H9 (cell line): ENCODE measurements around the gene GPC6. TPM values are rescaled to one million over a fixed set of nuclear protein-coding genes. Genes with fewer than 3 reads are reported as not detected.
"Not testable (repeated sequence)": the region's sequence is repeated elsewhere in the genome, so short reads cannot be mapped to it uniquely, and the experiment has no call there.

Experiments used
- DNase-seq: peaks from one replicate; pipeline ENCODE4 v3.0.0-alpha.2; 2017
- H2AFZ ChIP-seq: one replicate; pipeline ENCODE4 v1.6.1; 2013; ENCODE audit warnings: mild to moderate bottlenecking, low read length, control low read depth, moderate library complexity
- H2AK5ac ChIP-seq: 2 replicates; pipeline ENCODE4 v1.6.1; 2013; ENCODE audit warnings: low read length, control low read depth, mixed read lengths; ENCODE audit not compliant: insufficient read length
- H2BK120ac ChIP-seq: one replicate; pipeline ENCODE4 v1.6.1; 2013; ENCODE audit warnings: low read depth, mild to moderate bottlenecking, low read length, control low read depth, inconsistent platforms; ENCODE audit not compliant: poor library complexity, severe bottlenecking
- H2BK12ac ChIP-seq: 2 replicates; pipeline ENCODE4 v1.6.1; 2013; ENCODE audit warnings: low read length, control low read depth, mixed read lengths, low read depth; ENCODE audit not compliant: insufficient read length
- H2BK15ac ChIP-seq: 2 replicates; pipeline ENCODE4 v1.6.1; 2013; ENCODE audit warnings: low read depth, low read length, control low read depth
- H2BK20ac ChIP-seq: one replicate; pipeline ENCODE4 v1.6.1; 2013; ENCODE audit warnings: low read depth, mild to moderate bottlenecking, low read length, control low read depth, inconsistent platforms; ENCODE audit not compliant: poor library complexity, severe bottlenecking
- H2BK5ac ChIP-seq: 2 replicates; pipeline ENCODE4 v1.6.1; 2013; ENCODE audit warnings: low read length, control low read depth, mixed read lengths; ENCODE audit not compliant: insufficient read length
- H3K14ac ChIP-seq: 2 replicates; pipeline ENCODE4 v1.6.1; 2013; ENCODE audit warnings: low read length, control low read depth; ENCODE audit not compliant: insufficient read depth
- H3K18ac ChIP-seq: 2 replicates; pipeline ENCODE4 v1.6.1; 2013; ENCODE audit warnings: low read depth, mild to moderate bottlenecking, mixed read lengths, low read length, control low read depth; ENCODE audit not compliant: insufficient read length
- H3K23ac ChIP-seq: 2 replicates; pipeline ENCODE4 v1.6.1; 2013; ENCODE audit warnings: low read length, control low read depth, mixed read lengths, low read depth; ENCODE audit not compliant: insufficient read length
- H3K23me2 ChIP-seq: 2 replicates; pipeline ENCODE4 v1.6.1; 2013; ENCODE audit warnings: low read depth, mild to moderate bottlenecking, mixed read lengths, low read length, control low read depth; ENCODE audit not compliant: insufficient read length, poor library complexity, severe bottlenecking
- H3K27ac ChIP-seq: 2 replicates; pipeline ENCODE4 v1.5.1; 2013; ENCODE audit warnings: low read length, control low read depth, mixed read lengths, low read depth; ENCODE audit not compliant: insufficient read length
- H3K27me3 ChIP-seq: 2 replicates; pipeline ENCODE4 v1.6.1; 2013; ENCODE audit warnings: low read length, control low read depth, inconsistent platforms; ENCODE audit not compliant: insufficient read depth
- H3K4ac ChIP-seq: 2 replicates; pipeline ENCODE4 v1.6.1; 2013; ENCODE audit warnings: low read depth, mild to moderate bottlenecking, control low read depth, inconsistent platforms, low read length, moderate library complexity
- H3K4me1 ChIP-seq: 2 replicates; pipeline ENCODE4 v1.6.1; 2013; ENCODE audit warnings: low read length, control low read depth, inconsistent platforms; ENCODE audit not compliant: insufficient read depth
- H3K4me2 ChIP-seq: 2 replicates; pipeline ENCODE4 v1.6.1; 2013; ENCODE audit warnings: low read length, control low read depth, mixed read lengths; ENCODE audit not compliant: insufficient read length, insufficient read depth
- H3K56ac ChIP-seq: 2 replicates; pipeline ENCODE4 v1.6.1; 2013; ENCODE audit warnings: low read depth, mild to moderate bottlenecking, mixed read lengths, low read length, control low read depth; ENCODE audit not compliant: insufficient read length
- H3K79me1 ChIP-seq: 2 replicates; pipeline ENCODE4 v1.6.1; 2013; ENCODE audit warnings: low read depth, mild to moderate bottlenecking, moderate library complexity, low read length, control low read depth, inconsistent platforms; ENCODE audit not compliant: insufficient read depth, poor library complexity, severe bottlenecking
- H3K79me2 ChIP-seq: 2 replicates; pipeline ENCODE4 v1.6.1; 2013; ENCODE audit warnings: low read length, control low read depth, inconsistent platforms; ENCODE audit not compliant: insufficient read depth
- H3K9ac ChIP-seq: 2 replicates; pipeline ENCODE4 v1.6.1; 2013; ENCODE audit warnings: low read length, control low read depth, mixed read lengths; ENCODE audit not compliant: insufficient read length; ENCODE audit errors: extremely low read depth
- H3K9me3 ChIP-seq: one replicate; pipeline ENCODE4 v1.6.1; 2013; ENCODE audit warnings: low read depth, low read length, inconsistent platforms; ENCODE audit not compliant: control insufficient read depth
- H3T11ph ChIP-seq: one replicate; pipeline ENCODE4 v1.6.1; 2013; ENCODE audit warnings: mild to moderate bottlenecking, low read length, control low read depth, inconsistent platforms
- H4K20me1 ChIP-seq: one replicate; pipeline ENCODE4 v1.6.1; 2013; ENCODE audit not compliant: control insufficient read depth, insufficient read length, insufficient read depth
- H4K5ac ChIP-seq: 2 replicates; pipeline ENCODE4 v1.6.1; 2013; ENCODE audit warnings: low read depth, mild to moderate bottlenecking, mixed read lengths, low read length, control low read depth; ENCODE audit not compliant: insufficient read length
- H4K8ac ChIP-seq: replicated peaks from 2 replicates; pipeline ENCODE4 v1.6.1; 2013; ENCODE audit warnings: low read length, control low read depth, mixed read lengths, low read depth; ENCODE audit not compliant: insufficient read length
- H4K91ac ChIP-seq: 2 replicates; pipeline ENCODE4 v1.6.1; 2013; ENCODE audit warnings: low read depth, mild to moderate bottlenecking, moderate library complexity, mixed read lengths, low read length, control low read depth; ENCODE audit not compliant: insufficient read length
- H3K27ac Mint-ChIP-seq, 3 experiments: 2 replicates in 2 of 3; 3 replicates in 1 of 3; pipeline ENCODE4 v1.8.0; 2020 to 2021; ENCODE audit warnings: mixed read lengths in 3 of 3, mild to moderate bottlenecking in 1 of 3, moderate library complexity in 1 of 3
- H3K27me3 Mint-ChIP-seq: 2 replicates; pipeline ENCODE4 v1.8.0; 2021; ENCODE audit warnings: low read depth, mild to moderate bottlenecking, moderate library complexity, mixed read lengths
- H3K36me3 Mint-ChIP-seq, 3 experiments: 2 replicates in 2 of 3; 3 replicates in 1 of 3; pipeline ENCODE4 v1.8.0; 2020 to 2021; ENCODE audit warnings: low read depth in 3 of 3, mixed read lengths in 3 of 3; ENCODE audit not compliant: insufficient read depth in 1 of 3
- H3K4me1 Mint-ChIP-seq, 2 experiments: 2 replicates each; pipeline ENCODE4 v1.8.0; 2020; ENCODE audit warnings: mixed read lengths in 2 of 2
- H3K4me3 Mint-ChIP-seq, 2 experiments: 2 replicates in 1 of 2; 3 replicates in 1 of 2; pipeline ENCODE4 v1.8.0; 2020 to 2021; ENCODE audit warnings: mild to moderate bottlenecking in 2 of 2, mixed read lengths in 2 of 2, moderate library complexity in 1 of 2
- H3K9me3 Mint-ChIP-seq, 2 experiments: 2 replicates in 1 of 2; 3 replicates in 1 of 2; pipeline ENCODE4 v1.8.0; 2020; ENCODE audit warnings: mild to moderate bottlenecking in 2 of 2, mixed read lengths in 2 of 2, moderate library complexity in 1 of 2
- WGBS: extraction: QIAGEN DNeasy Blood & Tissue Kit; methylation state at CpG from one replicate; pipeline ENCODE4 v1.1.7; 2013; ENCODE audit warnings: missing lambda C conversion rate, low lambda C conversion rate, mixed read lengths; ENCODE audit not compliant: insufficient read length; ENCODE audit errors: extremely low coverage; 5-methylcytosine and 5-hydroxymethylcytosine counted together
- total RNA-seq: library from RNA; stranded (reverse); gene quantifications from 2 replicates; pipeline ENCODE4 v1.2.1, GENCODE V29; 2021
- TF ChIP-seq, protein P1 (sequence below): fragments of 200-600 bp; sonication (generic); conservative IDR thresholded peaks from 3 replicates; pipeline ENCODE4 v1.8.0; 2021; ENCODE audit warnings: antibody characterized with exemption, mild to moderate bottlenecking

GPC6 gene
- total RNA-seq, 1 experiment from 2014 or later = 15.6 TPM

DNA sequence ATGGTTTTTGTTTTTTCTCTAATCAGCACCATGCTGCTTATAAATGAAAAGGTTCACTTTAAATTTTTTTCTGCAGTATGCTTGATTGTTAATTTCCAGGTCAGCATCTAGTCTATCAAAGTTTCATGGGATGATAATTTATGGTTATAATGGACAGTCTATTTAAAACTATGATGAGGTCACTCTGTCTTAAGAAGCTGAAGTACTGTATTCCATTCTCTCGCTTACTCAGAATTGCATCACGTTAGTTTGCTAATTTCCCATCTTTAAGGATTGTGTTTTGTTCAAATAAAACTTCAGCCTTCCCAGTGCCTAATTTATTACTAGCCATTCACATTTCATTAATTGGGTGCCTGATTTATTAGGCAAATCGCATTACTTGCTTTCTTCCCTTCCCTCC, 94.3 kb downstream of the GPC6 start:
- no peak overlapping the region for H2BK5ac ChIP-seq
- no peaks in the 10 kb centered on the region for H3K36me3 Mint-ChIP-seq
- H3K9me3 ChIP-seq = no peaks in the 10 kb centered on the region
- no peak for DNase-seq
- H2BK20ac ChIP-seq = no peak overlapping the region
- H4K8ac ChIP-seq = no peak overlapping the region
- no peaks in the 10 kb centered on the region for H3K79me1 ChIP-seq
- H3K4me1 ChIP-seq = peaks cover 6% of the 10 kb centered on the region; the same call in 1 of the 2 replicates
- no peak overlapping the region for H2AK5ac ChIP-seq
- no peak overlapping the region for H3K14ac ChIP-seq
- H4K5ac ChIP-seq = no peak overlapping the region
- H2BK15ac ChIP-seq = no peak overlapping the region
- no peak overlapping the region for H3K27ac ChIP-seq
- H3K4me2 ChIP-seq = no peak overlapping the region
- TF ChIP-seq, protein P1, sequence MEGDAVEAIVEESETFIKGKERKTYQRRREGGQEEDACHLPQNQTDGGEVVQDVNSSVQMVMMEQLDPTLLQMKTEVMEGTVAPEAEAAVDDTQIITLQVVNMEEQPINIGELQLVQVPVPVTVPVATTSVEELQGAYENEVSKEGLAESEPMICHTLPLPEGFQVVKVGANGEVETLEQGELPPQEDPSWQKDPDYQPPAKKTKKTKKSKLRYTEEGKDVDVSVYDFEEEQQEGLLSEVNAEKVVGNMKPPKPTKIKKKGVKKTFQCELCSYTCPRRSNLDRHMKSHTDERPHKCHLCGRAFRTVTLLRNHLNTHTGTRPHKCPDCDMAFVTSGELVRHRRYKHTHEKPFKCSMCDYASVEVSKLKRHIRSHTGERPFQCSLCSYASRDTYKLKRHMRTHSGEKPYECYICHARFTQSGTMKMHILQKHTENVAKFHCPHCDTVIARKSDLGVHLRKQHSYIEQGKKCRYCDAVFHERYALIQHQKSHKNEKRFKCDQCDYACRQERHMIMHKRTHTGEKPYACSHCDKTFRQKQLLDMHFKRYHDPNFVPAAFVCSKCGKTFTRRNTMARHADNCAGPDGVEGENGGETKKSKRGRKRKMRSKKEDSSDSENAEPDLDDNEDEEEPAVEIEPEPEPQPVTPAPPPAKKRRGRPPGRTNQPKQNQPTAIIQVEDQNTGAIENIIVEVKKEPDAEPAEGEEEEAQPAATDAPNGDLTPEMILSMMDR = no peak
- H3K27ac Mint-ChIP-seq = peak overlapping the region in 2 of 3 experiments; percentile 20 to 42; a peak in 3 of 7 replicates
- H3K4ac ChIP-seq = no peak overlapping the region
- H2BK12ac ChIP-seq = no peak overlapping the region
- H3K27me3 ChIP-seq = no peaks in the 10 kb centered on the region
- no peak overlapping the region for H3K9ac ChIP-seq
- H3K4me3 Mint-ChIP-seq = no peak overlapping the region
- H3K4me1 Mint-ChIP-seq = peaks cover 58 to 59% of the 10 kb centered on the region in 2 experiments
- H3T11ph ChIP-seq = no peak overlapping the region
- H4K20me1 ChIP-seq = no peaks in the 10 kb centered on the region
- no peak overlapping the region for H4K91ac ChIP-seq
- H3K56ac ChIP-seq = no peak overlapping the region
- H3K9me3 Mint-ChIP-seq = no peaks in the 10 kb centered on the region
- H2BK120ac ChIP-seq = no peak overlapping the region
- no peaks in the 10 kb centered on the region for H3K23me2 ChIP-seq
- peaks cover 8% of the 10 kb centered on the region; the same call in 1 of the 2 replicates for H3K79me2 ChIP-seq
- no CpG with 5 or more reads among the region's 3 CpGs for WGBS
- no peak overlapping the region for H3K23ac ChIP-seq
- H3K27me3 Mint-ChIP-seq = no peaks in the 10 kb centered on the region
- no peak overlapping the region for H2AFZ ChIP-seq
- no peak overlapping the region for H3K18ac ChIP-seq

DNA sequence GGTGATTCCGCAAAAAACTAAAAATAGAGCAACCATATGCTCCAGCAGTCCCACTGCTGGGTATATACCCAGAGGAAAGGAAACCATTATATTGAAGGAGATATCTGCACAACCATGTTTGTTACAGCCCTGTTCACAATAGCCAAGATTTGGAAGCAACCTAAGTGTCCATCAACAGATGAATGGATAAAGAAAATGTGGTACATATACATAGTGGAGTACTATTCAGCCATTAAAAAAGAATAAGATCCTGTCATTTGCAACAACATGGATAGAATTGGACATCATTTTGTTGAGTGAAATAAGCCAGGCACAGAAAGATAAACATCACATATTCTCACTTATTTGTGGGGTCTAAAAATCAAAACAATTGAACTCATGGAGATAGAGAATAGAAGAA, 97.3 kb downstream of the GPC6 start:
- not testable (repeated sequence) for H3K4me2 ChIP-seq, H3K27ac ChIP-seq, H3K79me2 ChIP-seq, H3K9me3 ChIP-seq, H3K4ac ChIP-seq, H3K4me1 ChIP-seq, H3K56ac ChIP-seq, H2BK5ac ChIP-seq, H3K23me2 ChIP-seq, H3K18ac ChIP-seq, H3T11ph ChIP-seq, H2BK15ac ChIP-seq, H4K8ac ChIP-seq, H3K23ac ChIP-seq, DNase-seq, H2AK5ac ChIP-seq, H4K5ac ChIP-seq, H3K79me1 ChIP-seq, H4K20me1 ChIP-seq, H3K27ac Mint-ChIP-seq, H3K9me3 Mint-ChIP-seq, H3K36me3 Mint-ChIP-seq, H2BK120ac ChIP-seq, H3K4me3 Mint-ChIP-seq, H2AFZ ChIP-seq, H2BK12ac ChIP-seq, H4K91ac ChIP-seq, H3K14ac ChIP-seq, H3K27me3 Mint-ChIP-seq, H2BK20ac ChIP-seq, H3K27me3 ChIP-seq, H3K9ac ChIP-seq
- no CpG with 5 or more reads among the region's 1 CpG for WGBS
- H3K4me1 Mint-ChIP-seq = peaks cover 50 to 51% of the 10 kb centered on the region in 2 experiments
